HUDEP-2 (cell line): Measurements from ENCODE around the gene NAA38.
"Not testable (repeated sequence)": the region's sequence is repeated elsewhere in the genome, so short reads cannot be mapped to it uniquely, and the experiment has no call there.

Experiments
- DNase-seq, 76 experiments: peaks; one replicate each; lab custom pipeline; 2025; ENCODE audit not compliant: unreplicated experiment in 76 of 76; lab: John Stamatoyannopoulos, UW

The NAA38 gene

GRCh38 chr17:7832431-7832830, 24.9 kb downstream of the NAA38 start:
- no peak for DNase-seq

DNA sequence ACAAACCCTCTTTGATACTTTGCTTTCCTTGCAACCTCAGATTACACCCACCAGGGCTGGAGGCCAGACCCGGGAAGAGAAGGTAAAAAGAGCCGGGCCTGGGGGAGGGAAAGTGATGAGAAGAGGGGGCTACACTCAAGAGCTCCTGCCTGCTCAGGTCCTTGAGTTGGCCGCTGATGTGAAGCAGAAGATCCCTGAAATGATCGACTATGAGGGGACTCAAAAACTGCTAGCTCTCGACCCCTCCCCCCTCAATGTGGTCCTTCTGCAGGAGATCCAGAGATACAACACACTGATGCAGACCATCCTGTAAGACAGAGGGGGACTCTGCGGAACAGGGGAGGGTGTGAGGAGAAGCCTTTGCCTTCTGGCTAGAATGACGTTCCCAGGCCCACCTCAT, 26.1 kb downstream of the NAA38 start:
- DNase-seq, result no peak

DNA sequence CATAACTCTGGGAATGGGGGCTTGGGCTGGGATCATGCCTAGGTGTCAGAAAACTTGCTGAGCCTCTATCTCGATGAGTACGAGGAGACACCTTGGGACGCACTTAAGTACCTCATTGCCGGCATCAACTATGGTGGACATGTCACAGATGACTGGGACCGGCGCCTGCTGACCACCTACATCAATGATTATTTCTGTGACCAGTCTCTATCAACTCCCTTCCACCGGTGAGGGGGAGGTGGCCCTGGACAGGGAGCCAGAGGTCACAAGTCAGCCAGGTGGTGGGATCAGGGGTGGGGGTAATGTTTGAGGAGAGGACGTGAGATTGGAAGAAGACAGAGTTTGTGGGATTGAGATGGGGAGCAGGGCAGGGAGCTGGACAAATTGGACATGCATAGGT, 26.7 kb downstream of the NAA38 start:
- no peak for DNase-seq

GRCh38 chr17:7825206-7825990, 32.0 kb downstream of the NAA38 start:
- DNase-seq, result peak in 7 of 76 experiments; percentile 2 to 37 (median 18)

DNA sequence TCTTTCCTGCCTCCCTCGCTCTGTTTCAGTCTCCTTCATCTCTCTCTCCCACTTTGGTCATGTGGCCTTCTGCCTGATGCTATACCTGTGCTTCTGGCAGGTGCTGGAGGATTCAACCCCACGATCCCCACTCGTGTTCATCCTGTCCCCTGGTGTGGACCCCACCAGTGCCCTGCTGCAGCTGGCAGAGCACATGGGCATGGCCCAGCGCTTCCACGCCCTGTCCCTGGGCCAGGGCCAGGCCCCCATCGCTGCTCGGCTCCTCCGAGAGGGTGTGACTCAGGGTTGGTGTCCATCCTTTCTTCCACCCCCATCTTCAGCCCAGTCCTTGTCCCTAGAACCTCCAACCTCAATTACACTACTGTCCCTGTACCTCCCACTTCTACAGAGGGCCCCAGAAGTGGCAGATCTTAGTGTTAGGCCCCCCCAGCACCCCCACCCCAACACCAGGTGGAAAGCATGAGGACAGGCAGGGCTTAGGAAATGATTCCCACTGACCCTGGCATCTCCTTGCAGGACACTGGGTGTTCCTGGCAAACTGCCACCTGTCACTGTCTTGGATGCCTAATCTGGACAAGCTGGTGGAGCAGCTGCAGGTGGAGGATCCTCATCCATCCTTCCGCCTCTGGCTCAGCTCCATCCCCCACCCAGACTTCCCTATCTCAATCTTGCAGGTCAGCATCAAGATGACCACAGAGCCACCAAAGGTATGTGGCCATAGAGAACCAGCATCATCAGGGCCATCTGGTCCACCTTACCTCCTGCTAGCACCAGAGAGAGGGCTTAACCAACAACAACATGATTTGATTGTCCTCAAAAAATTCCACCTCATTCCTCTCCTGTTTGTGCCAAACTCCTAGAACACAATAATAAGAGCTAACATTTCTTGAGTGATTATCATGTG, 33.1 kb downstream of the NAA38 start:
- peak in 1 of 76 experiments; percentile 10 for DNase-seq

DNA sequence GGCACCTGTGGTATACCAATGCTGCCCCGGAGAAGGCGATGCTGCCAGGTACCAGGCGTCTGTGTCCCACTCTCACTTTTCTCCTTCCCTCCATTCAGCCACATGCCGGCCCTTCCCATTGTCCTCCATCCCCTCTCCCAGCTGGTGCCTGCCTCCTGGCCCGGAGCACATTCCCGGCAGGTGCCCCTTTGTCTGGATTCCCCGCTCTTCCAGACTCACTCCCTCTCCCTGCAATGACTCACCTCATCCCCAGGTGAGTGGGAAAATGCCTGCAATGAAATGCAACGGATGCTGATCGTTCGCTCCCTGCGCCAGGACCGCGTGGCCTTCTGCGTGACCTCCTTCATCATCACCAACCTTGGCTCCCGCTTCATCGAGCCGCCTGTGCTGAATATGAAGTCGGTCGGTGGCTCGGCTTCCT, 33.8 kb downstream of the NAA38 start:
- no peak for DNase-seq

- no peak for DNase-seq
Observed at GRCh38 chr17:7822126-7822525, 35.2 kb downstream of the NAA38 start.

GRCh38 chr17:7820231-7820630, 37.1 kb downstream of the NAA38 start:
- DNase-seq, result no peak

- no peak for DNase-seq
Observed at GRCh38 chr17:7818746-7819645, 38.4 kb downstream of the NAA38 start.

GRCh38 chr17:7818026-7818425, 39.3 kb downstream of the NAA38 start:
- no peak for DNase-seq

DNA sequence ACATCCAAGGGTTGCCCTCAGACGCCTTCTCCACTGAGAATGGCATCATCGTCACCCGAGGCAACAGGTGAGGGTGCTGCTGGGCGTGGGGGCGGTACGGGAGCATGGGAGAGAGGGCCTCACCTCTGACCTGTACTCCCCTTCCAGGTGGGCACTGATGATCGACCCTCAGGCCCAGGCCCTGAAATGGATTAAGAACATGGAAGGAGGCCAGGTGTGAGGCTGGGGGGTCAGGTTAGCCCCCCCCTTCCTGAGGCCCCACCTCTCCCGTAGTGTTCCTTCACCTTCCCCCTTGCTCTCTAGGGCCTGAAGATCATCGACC, 39.8 kb downstream of the NAA38 start:
- DNase-seq, result no peak

GRCh38 chr17:7816926-7817642, 40.3 kb downstream of the NAA38 start:
- no peak for DNase-seq

GRCh38 chr17:7814969-7815368, 42.4 kb downstream of the NAA38 start:
- no peak for DNase-seq

DNA sequence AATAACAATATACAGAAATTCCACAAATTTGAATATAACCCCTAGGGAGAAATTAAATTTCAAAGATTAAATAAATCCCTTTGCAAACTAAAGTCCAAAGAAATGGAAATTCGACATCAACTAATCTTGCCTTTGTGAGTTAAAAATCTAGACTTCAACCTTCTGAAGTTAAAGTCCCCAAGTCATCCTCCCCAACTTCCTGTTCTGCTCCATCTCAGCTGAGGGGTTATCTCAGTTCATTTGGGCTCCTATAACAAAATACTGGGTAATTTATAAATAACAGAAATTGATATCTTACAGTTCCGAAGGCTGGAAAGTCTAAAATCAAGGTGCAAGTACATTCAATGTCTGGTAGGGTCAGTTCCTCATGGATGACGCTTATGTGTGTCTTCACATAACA, 46.1 kb downstream of the NAA38 start:
- no peak for DNase-seq

DNA sequence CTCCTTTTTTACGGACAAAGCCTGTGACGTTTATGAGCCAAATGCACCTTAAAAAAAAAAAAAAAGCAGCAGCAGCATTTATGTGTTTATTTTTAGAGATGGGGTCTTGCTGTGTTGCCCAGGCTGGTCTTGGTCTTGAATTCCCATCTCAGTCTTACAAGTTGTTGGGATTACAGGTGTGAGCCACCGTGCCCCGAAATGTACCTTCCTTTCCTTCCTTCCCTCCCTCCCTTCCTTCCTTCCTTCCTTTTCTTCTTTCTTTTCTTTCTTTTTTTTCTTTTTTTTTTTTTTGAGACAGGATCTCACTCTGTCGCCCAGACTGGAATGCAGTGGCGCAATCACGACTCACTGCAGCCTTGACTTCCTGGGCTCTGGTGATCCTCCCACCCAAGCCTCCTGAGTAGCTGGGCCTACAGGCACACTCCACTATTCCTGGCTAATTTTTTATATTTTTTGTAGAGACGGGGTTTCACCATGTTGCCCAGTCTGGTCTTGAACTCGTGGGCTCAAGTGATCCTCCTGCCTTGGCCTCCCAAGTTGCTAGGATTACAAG, 47.5 kb downstream of the NAA38 start:
- not testable (repeated sequence) for DNase-seq

DNA sequence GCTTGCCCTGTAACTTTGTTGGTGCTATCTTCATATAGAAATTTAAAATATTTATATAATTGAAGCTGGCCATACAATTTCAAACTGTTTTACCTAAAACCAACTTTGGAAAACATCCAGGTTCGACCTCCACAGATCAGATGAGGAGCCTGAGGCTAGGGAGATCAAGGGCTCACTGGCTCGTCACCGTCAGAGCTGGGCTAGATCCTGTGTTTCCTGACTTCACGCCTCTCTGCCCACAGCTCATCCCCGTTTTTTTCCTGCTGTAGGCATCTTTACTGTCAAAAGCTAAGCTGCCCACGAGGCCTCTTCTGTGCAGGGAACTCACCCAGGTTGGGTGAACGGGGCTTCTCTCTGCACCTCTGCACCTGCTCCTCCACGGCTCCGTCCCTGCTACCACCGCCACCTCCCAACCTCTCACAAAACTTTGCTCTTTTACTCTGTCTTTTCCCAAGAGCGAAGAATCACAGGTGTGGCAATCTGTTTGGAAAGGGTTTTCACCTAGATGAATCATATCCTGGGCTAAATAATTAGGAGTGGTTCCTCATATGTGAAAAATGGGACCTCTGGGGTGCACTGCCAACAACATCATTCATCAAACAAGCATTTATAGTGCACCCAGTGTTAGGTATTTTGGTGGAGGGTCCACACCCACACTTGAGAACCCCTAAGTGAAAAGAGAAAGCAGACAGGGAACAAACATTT, 48.1 kb downstream of the NAA38 start:
- DNase-seq, result no peak

DNA sequence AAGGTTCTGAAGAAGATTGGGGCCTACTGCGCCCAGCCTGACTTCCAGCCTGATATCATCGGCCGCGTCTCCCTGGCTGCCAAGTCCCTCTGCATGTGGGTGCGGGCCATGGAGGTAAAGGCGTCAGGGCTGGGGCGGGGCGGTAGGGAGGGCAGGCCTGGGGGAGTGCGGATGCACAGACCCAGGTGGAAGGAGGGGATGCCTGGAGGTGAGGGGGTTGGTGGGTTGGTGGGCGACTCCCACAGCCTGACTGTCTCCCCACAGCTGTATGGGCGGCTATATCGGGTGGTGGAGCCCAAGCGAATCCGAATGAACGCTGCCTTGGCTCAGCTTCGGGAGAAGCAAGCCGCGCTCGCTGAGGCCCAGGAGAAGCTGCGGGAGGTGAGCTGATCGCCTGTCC, 50.2 kb downstream of the NAA38 start:
- no peak for DNase-seq
